COLO668 (cell line): ENCODE results near the gene ERICH6B.

Source experiments
- DNase-seq: peaks from one replicate; lab custom pipeline; 2025; ENCODE audit not compliant: unreplicated experiment; lab: John Stamatoyannopoulos, UW

The ERICH6B gene

GRCh38 chr13:45545686-45546409 is 69.7 kb downstream of the ERICH6B start:
- no peak for DNase-seq

- DNase-seq = no peak
Observed at GRCh38 chr13:45544520-45544919, 71.0 kb downstream of the ERICH6B start.

- DNase-seq = no peak
Observed at GRCh38 chr13:45542878-45543277, 72.7 kb downstream of the ERICH6B start.

GRCh38 chr13:45542391-45542790 is 73.1 kb downstream of the ERICH6B start:
- no peak for DNase-seq

GRCh38 chr13:45541806-45542205 is 73.7 kb downstream of the ERICH6B start:
- no peak for DNase-seq

- DNase-seq = no peak
Observed at GRCh38 chr13:45540864-45541263, 74.7 kb downstream of the ERICH6B start.

GRCh38 chr13:45540195-45540594 is 75.3 kb downstream of the ERICH6B start:
- no peak for DNase-seq

GRCh38 chr13:45538382-45538781 is 77.2 kb downstream of the ERICH6B start:
- DNase-seq = peak; percentile 83

GRCh38 chr13:45537516-45537915 is 78.0 kb downstream of the ERICH6B start:
- no peak for DNase-seq

- DNase-seq = no peak
Observed at GRCh38 chr13:45536224-45536623, 79.3 kb downstream of the ERICH6B start.

GRCh38 chr13:45534604-45535003 is 80.9 kb downstream of the ERICH6B start:
- DNase-seq = no peak

GRCh38 chr13:45529758-45530157 is 85.8 kb downstream of the ERICH6B start:
- no peak for DNase-seq

GRCh38 chr13:45527699-45528462 is 87.7 kb downstream of the ERICH6B start:
- no peak for DNase-seq

GRCh38 chr13:45522571-45522970 is 93.0 kb downstream of the ERICH6B start:
- DNase-seq = no peak

GRCh38 chr13:45521297-45521696 is 94.2 kb downstream of the ERICH6B start:
- DNase-seq = no peak

- DNase-seq = no peak
Observed at GRCh38 chr13:45519493-45519892, 96.0 kb downstream of the ERICH6B start.

GRCh38 chr13:45518525-45519245 is 96.9 kb downstream of the ERICH6B start:
- no peak for DNase-seq

- no peak for DNase-seq
Observed at GRCh38 chr13:45516757-45517156, 98.8 kb downstream of the ERICH6B start.

- no peak for DNase-seq
Observed at GRCh38 chr13:45512098-45512496, 103.4 kb downstream of the ERICH6B start.

GRCh38 chr13:45511310-45512097 is 104.0 kb downstream of the ERICH6B start:
- DNase-seq = peak; percentile 46

GRCh38 chr13:45510672-45511071 is 104.9 kb downstream of the ERICH6B start:
- DNase-seq = no peak
